Type B pancreatic cell (in vitro differentiated cells): ENCODE results near the gene TCF7L1. TPM values are rescaled to one million over a fixed set of nuclear protein-coding genes. Genes with fewer than 3 reads are reported as not detected.
"Not testable (repeated sequence)": the region's sequence is repeated elsewhere in the genome, so short reads cannot be mapped to it uniquely, and the experiment has no call there.

ENCODE experiments used
- DNase-seq: peaks from one replicate; pipeline ENCODE4 v3.0.0; 2021; ENCODE audit warnings: mixed read lengths; ENCODE audit not compliant: unreplicated experiment; ENCODE audit errors: extremely low spot score
- H3K27ac Mint-ChIP-seq: 2 replicates; pipeline ENCODE4 v1.8.0; 2021; ENCODE audit warnings: mild to moderate bottlenecking, mixed read lengths
- H3K27me3 Mint-ChIP-seq: 2 replicates; pipeline ENCODE4 v1.8.0; 2021; ENCODE audit warnings: mixed read lengths
- H3K36me3 Mint-ChIP-seq: 2 replicates; pipeline ENCODE4 v1.8.0; 2021; ENCODE audit warnings: mixed read lengths
- H3K4me1 Mint-ChIP-seq: one replicate; pipeline ENCODE4 v1.8.0; 2021; ENCODE audit warnings: mixed read lengths; ENCODE audit not compliant: unreplicated experiment
- H3K4me3 Mint-ChIP-seq: 2 replicates; pipeline ENCODE4 v1.8.0; 2021; ENCODE audit warnings: mild to moderate bottlenecking, mixed read lengths
- H3K9me3 Mint-ChIP-seq: 2 replicates; pipeline ENCODE4 v1.8.0; 2021; ENCODE audit warnings: mixed read lengths
- CTCF ChIP-seq: fragments of 200-600 bp; sonication (generic); conservative IDR thresholded peaks from 2 replicates; pipeline ENCODE4 v1.5.0; 2021; ENCODE audit warnings: antibody characterized with exemption, mild to moderate bottlenecking
- total RNA-seq: library from RNA; stranded (reverse); gene quantifications from 2 replicates; pipeline ENCODE4 v1.2.1, GENCODE V29; 2021; ENCODE audit warnings: low replicate concordance

The TCF7L1 gene
- total RNA-seq, 1 donor from 2014 or later: 32.4 TPM

GRCh38 chr2:85319796-85320195, 186.6 kb downstream of the TCF7L1 start:
- no peak for DNase-seq
- Mint-ChIP-seq H3K9me3 (no peaks in the 10 kb centered on the region), H3K27ac (no peak overlapping the region), H3K27me3 (no peaks in the 10 kb centered on the region), H3K4me3 (no peak overlapping the region), H3K4me1 (peaks cover 16% of the 10 kb centered on the region), H3K36me3 (peaks cover 55% of the 10 kb centered on the region)
- TF ChIP-seq CTCF: no peak

- DNase-seq: no peak
- Mint-ChIP-seq H3K4me3 (no peak overlapping the region), H3K9me3 (no peaks in the 10 kb centered on the region), H3K4me1 (peaks cover 40% of the 10 kb centered on the region), H3K27me3 (no peaks in the 10 kb centered on the region), H3K36me3 (peaks cover 49% of the 10 kb centered on the region), H3K27ac (no peak overlapping the region)
- no peak for TF ChIP-seq CTCF
Measured at GRCh38 chr2:85323351-85323987, 190.3 kb downstream of the TCF7L1 start.

- DNase-seq, H3K27me3 Mint-ChIP-seq, H3K27ac Mint-ChIP-seq, H3K4me3 Mint-ChIP-seq, H3K9me3 Mint-ChIP-seq: not testable (repeated sequence)
- H3K36me3 Mint-ChIP-seq: peaks cover 44% of the 10 kb centered on the region
- peaks cover 38% of the 10 kb centered on the region for H3K4me1 Mint-ChIP-seq
Measured at GRCh38 chr2:85323988-85324367, 190.8 kb downstream of the TCF7L1 start.

- Mint-ChIP-seq H3K27me3 (no peaks in the 10 kb centered on the region), H3K27ac (peak overlapping the region; percentile 73), H3K4me1 (peaks cover 34% of the 10 kb centered on the region), H3K9me3 (no peaks in the 10 kb centered on the region), H3K36me3 (peaks cover 39% of the 10 kb centered on the region), H3K4me3 (peak overlapping the region; percentile 97)
- TF ChIP-seq CTCF: no peak
- DNase-seq: no peak
Measured at GRCh38 chr2:85324639-85325465, 191.7 kb downstream of the TCF7L1 start.

- TF ChIP-seq CTCF: no peak
- Mint-ChIP-seq H3K4me1 (peaks cover 33% of the 10 kb centered on the region), H3K27me3 (no peaks in the 10 kb centered on the region), H3K27ac (peak overlapping the region; percentile 73), H3K36me3 (peaks cover 33% of the 10 kb centered on the region), H3K4me3 (peak overlapping the region; percentile 97), H3K9me3 (no peaks in the 10 kb centered on the region)
- no peak for DNase-seq
Measured at GRCh38 chr2:85325466-85325811, 192.2 kb downstream of the TCF7L1 start.
